B cell (primary cell): ENCODE results near the gene TMEM143. TPM values are rescaled to one million over a fixed set of nuclear protein-coding genes. Genes with fewer than 3 reads are reported as not detected.
A peak's percentile ranks its signal among the peaks of the same experiment; 100 is the strongest.

ENCODE experiments used
- ATAC-seq: fragments of 200-7000 bp; cut with Tn5 transposase; one replicate; pipeline ENCODE4 v1.10.0; 2021; ENCODE audit warnings: low read depth, mild to moderate bottlenecking, moderate number of reproducible peaks, moderate library complexity
- CTCF ChIA-PET: fragments of 350-600 bp; sonication (Branson Sonifier 250); formaldehyde crosslinking; loops from one replicate; lab custom pipeline; 2021; ENCODE audit warnings: antibody characterized with exemption, inconsistent platforms; lab: Charles Lee
- POLR2A ChIA-PET: fragments of 350-600 bp; sonication (Branson Sonifier 250); formaldehyde crosslinking; loops from one replicate; lab custom pipeline; 2021; ENCODE audit warnings: antibody characterized with exemption; lab: Charles Lee
- DNase-seq: peaks from one replicate; pipeline ENCODE4 v3.0.0; 2013
- H2AFZ ChIP-seq: 2 replicates; pipeline ENCODE4 v1.6.1; 2012; ENCODE audit warnings: mild to moderate bottlenecking, low read depth, low read length; ENCODE audit not compliant: insufficient read depth, poor library complexity, severe bottlenecking
- H3K27ac ChIP-seq, 2 donors: 1 replicate in 1 of 2; 2 replicates in 1 of 2; pipeline ENCODE4 v1.5.1; 2012 to 2013; ENCODE audit warnings: low read length in 2 of 2, mild to moderate bottlenecking in 2 of 2, moderate library complexity in 1 of 2
- H3K27me3 ChIP-seq, 4 experiments: fragments of 200-600 bp in 1 of 4; sonication (generic) in 1 of 4; replicated peaks in 1 of 4; 1 replicate in 2 of 4; 2 replicates in 2 of 4; pipeline versions ENCODE4 v1.6.1 to v1.7.0; 2013 to 2016; ENCODE audit warnings: low read length in 3 of 4, mild to moderate bottlenecking in 2 of 4, mixed read lengths in 1 of 4, moderate library complexity in 1 of 4; ENCODE audit not compliant: insufficient read depth in 4 of 4, control insufficient read depth in 3 of 4; ENCODE audit errors: control extremely low read depth in 1 of 4
- H3K36me3 ChIP-seq, 2 experiments: replicated peaks in 1 of 2; 1 replicate in 1 of 2; 2 replicates in 1 of 2; pipeline versions ENCODE4 v1.6.1 to v1.7.1; 2013; ENCODE audit warnings: low read length in 1 of 2; ENCODE audit not compliant: insufficient read depth in 2 of 2, control insufficient read depth in 1 of 2; ENCODE audit errors: control extremely low read depth in 1 of 2, extremely low read depth in 1 of 2
- H3K4me1 ChIP-seq, 2 donors: fragments of 200-600 bp in 1 of 2; sonication (generic) in 1 of 2; 1 replicate in 1 of 2; 2 replicates in 1 of 2; pipeline versions ENCODE4 v1.5.1 to v1.6.1; 2013 to 2017; ENCODE audit warnings: low read length in 2 of 2; ENCODE audit not compliant: control insufficient read depth in 2 of 2, insufficient read depth in 2 of 2
- H3K4me2 ChIP-seq: replicated peaks from 2 replicates; pipeline ENCODE3; 2012; ENCODE audit warnings: mild to moderate bottlenecking, low read depth, low read length; ENCODE audit not compliant: poor library complexity, severe bottlenecking
- H3K4me3 ChIP-seq, 5 experiments: fragments of 200-600 bp in 1 of 5; sonication (generic) in 1 of 5; 1 replicate in 3 of 5; 2 replicates in 2 of 5; pipeline versions ENCODE4 v1.5.1 to v1.7.0; 2011 to 2016; ENCODE audit warnings: low read length in 4 of 5, mild to moderate bottlenecking in 4 of 5, low read depth in 2 of 5, control low read depth in 1 of 5, moderate library complexity in 1 of 5; ENCODE audit not compliant: insufficient read depth in 1 of 5; ENCODE audit errors: control extremely low read depth in 1 of 5, extremely low read depth in 1 of 5
- H3K79me2 ChIP-seq: fragments of 200-600 bp; sonication (generic); one replicate; pipeline ENCODE4 v1.6.0; 2016; ENCODE audit warnings: low read length; ENCODE audit not compliant: control insufficient read depth, insufficient read depth
- H3K9ac ChIP-seq: fragments of 200-600 bp; sonication (generic); 2 replicates; pipeline ENCODE4 v1.6.1; 2017; ENCODE audit warnings: mild to moderate bottlenecking, low read length, moderate library complexity
- H3K9me3 ChIP-seq, 3 donors: one replicate each; pipeline versions ENCODE4 v1.6.1 to v1.7.1; 2013; ENCODE audit warnings: low read length in 2 of 3; ENCODE audit not compliant: control insufficient read depth in 2 of 3, insufficient read depth in 1 of 3; ENCODE audit errors: control extremely low read depth in 1 of 3
- H4K20me1 ChIP-seq: 2 replicates; pipeline ENCODE4 v1.6.0; 2012; ENCODE audit warnings: mild to moderate bottlenecking, low read length; ENCODE audit not compliant: insufficient read depth, control insufficient read depth, poor library complexity, severe bottlenecking
- H3K27ac Mint-ChIP-seq: one replicate; pipeline ENCODE4 v1.8.0; 2021; ENCODE audit warnings: mixed read lengths
- H3K27me3 Mint-ChIP-seq: one replicate; pipeline ENCODE4 v1.8.0; 2021; ENCODE audit warnings: mixed read lengths
- H3K4me1 Mint-ChIP-seq: one replicate; pipeline ENCODE4 v1.8.0; 2021; ENCODE audit warnings: mixed read lengths
- H3K4me3 Mint-ChIP-seq: one replicate; pipeline ENCODE4 v1.8.0; 2021; ENCODE audit warnings: mixed read lengths
- H3K9me3 Mint-ChIP-seq: one replicate; pipeline ENCODE4 v1.8.0; 2022; ENCODE audit warnings: mixed read lengths; ENCODE audit not compliant: insufficient read depth
- CTCF ChIP-seq: fragments of 200-600 bp; IDR thresholded peaks from one replicate; pipeline ENCODE4 v1.8.0; 2022; ENCODE audit warnings: antibody characterized with exemption, mild to moderate bottlenecking
- EZH2 ChIP-seq: IDR thresholded peaks from 2 replicates; pipeline ENCODE4 v1.6.1; 2012; ENCODE audit warnings: borderline replicate concordance, low read depth, mild to moderate bottlenecking, moderate library complexity, low read length; ENCODE audit not compliant: insufficient read depth, poor library complexity, severe bottlenecking
- WGBS: methylation state at CpG from one replicate; pipeline ENCODE4 v1.1.5; 2013; ENCODE audit warnings: missing lambda C conversion rate; ENCODE audit not compliant: insufficient coverage; 5-methylcytosine and 5-hydroxymethylcytosine counted together
- intact Hi-C: fragments of 100-400 bp; cut with micrococcal nuclease; formaldehyde crosslinking; loops from one replicate; pipeline ENCODE4 v1.10.0; 2022
- polyA plus RNA-seq: library from polyadenylated mRNA; depleted of rRNA; stranded (reverse); fragments of >200 nt; gene quantifications from 2 replicates; pipeline ENCODE4 v1.2.3, GENCODE V29; 2012
- total RNA-seq, 2 donors: library from RNA; stranded (reverse); fragments of 120-200 nt in 1 of 2; gene quantifications; 1 replicate in 1 of 2; 2 replicates in 1 of 2; pipeline versions ENCODE4 v1.2.3 to v1.2.4, GENCODE V29; 2013 to 2022

Gene TMEM143
- total and polyA plus RNA-seq, 2 donors (not counting 1 experiment from before 2014, with no cell fraction given): 30.0 to 34.3 TPM

GRCh38 chr19:48362716-48363499 is 832 bp downstream of the TMEM143 start:
- ATAC-seq (peak; percentile 51), DNase-seq (peak; percentile 90)
- no peaks in the 10 kb centered on the region for H3K9me3 Mint-ChIP-seq
- H3K79me2 ChIP-seq: no peaks in the 10 kb centered on the region
- peak overlapping the region; percentile 97 for H3K4me2 ChIP-seq
- H3K4me1 Mint-ChIP-seq: peaks cover 15% of the 10 kb centered on the region
- peak overlapping the region; percentile 95 for H3K4me3 Mint-ChIP-seq
- H3K27me3 ChIP-seq: no peaks in the 10 kb centered on the region
- H3K36me3 ChIP-seq: peaks cover 0 to 3% of the 10 kb centered on the region in 2 experiments
- peaks cover 5 to 20% of the 10 kb centered on the region in 2 donors for H3K4me1 ChIP-seq
- peak overlapping the region; percentile 97 for H3K27ac Mint-ChIP-seq
- ChIA-PET CTCF (interaction anchor here (0.5 to 2.5 kb wide), 8 partner anchors 28 to 128 kb away, joined by 4 to 21 read pairs (median 6); partner anchors contain the start of gene KDELR1), POLR2A (interaction anchor here (0.5 to 1.6 kb wide), 6 partner anchors 30 to 1089 kb away, joined by 3 to 8 read pairs (median 4); partner anchors contain the start of genes EMP3 and GRIN2D)
- H3K27ac ChIP-seq: peak overlapping the region; percentile 82 to 91
- WGBS: 1% methylated on average over 25 of the region's 26 CpGs
- H2AFZ ChIP-seq: peak overlapping the region; percentile 95
- H3K27me3 Mint-ChIP-seq: no peaks in the 10 kb centered on the region
- peak overlapping the region; percentile 76 to 91 (median 85) for H3K4me3 ChIP-seq
- peak overlapping the region; percentile 85 for H3K9ac ChIP-seq
- no peaks in the 10 kb centered on the region for H4K20me1 ChIP-seq
- intact Hi-C loops: loop anchor here (5.0 kb wide), 3 partner anchors 149 to 1761 kb away; partner anchors contain the start of genes CALM3 and LMTK3
- TF ChIP-seq CTCF: no peak
- no peak for TF ChIP-seq EZH2
- H3K9me3 ChIP-seq: no peaks in the 10 kb centered on the region

GRCh38 chr19:48361912-48362311 is 1.8 kb downstream of the TMEM143 start:
- H3K79me2 ChIP-seq: no peaks in the 10 kb centered on the region
- peaks cover 5 to 20% of the 10 kb centered on the region in 2 donors for H3K4me1 ChIP-seq
- no peaks in the 10 kb centered on the region for H3K9me3 ChIP-seq
- TF ChIP-seq CTCF (no peak), EZH2 (no peak)
- Mint-ChIP-seq H3K4me3 (peak overlapping the region; percentile 39), H3K27me3 (no peaks in the 10 kb centered on the region), H3K9me3 (no peaks in the 10 kb centered on the region), H3K4me1 (peaks cover 15% of the 10 kb centered on the region), H3K27ac (no peak overlapping the region)
- POLR2A ChIA-PET: interaction anchor here (0.6 kb wide), 1 partner anchor 37 kb away, joined by 6 read pairs; the partner anchor contains the start of gene EMP3
- no peaks in the 10 kb centered on the region for H3K27me3 ChIP-seq
- H3K4me3 ChIP-seq: no peak overlapping the region
- intact Hi-C loops: loop anchor here (5.0 kb wide), 3 partner anchors 150 to 1760 kb away; partner anchors contain the start of genes CALM3 and LMTK3
- H3K27ac ChIP-seq: no peak overlapping the region
- H3K9ac ChIP-seq: no peak overlapping the region
- H4K20me1 ChIP-seq: no peaks in the 10 kb centered on the region
- DNase-seq (no peak), ATAC-seq (no peak)
- CTCF ChIA-PET: interaction anchor here (2.2 kb wide), 1 partner anchor 28 kb away, joined by 9 read pairs; no protein-coding TSS in a partner anchor
- no peak overlapping the region for H3K4me2 ChIP-seq
- H3K36me3 ChIP-seq: peaks cover 0 to 3% of the 10 kb centered on the region in 2 experiments
- H2AFZ ChIP-seq: no peak overlapping the region
- 100% methylated on average over 1 of the region's 3 CpGs for WGBS
